NB4 (cell line): ENCODE data around the gene UNC5C.

Experiments
- DNase-seq: peaks from one replicate; pipeline ENCODE4 v3.0.0; 2010; ENCODE audit warnings: low read depth
- H3K4me3 ChIP-seq: one replicate; pipeline ENCODE4 v1.5.1; 2011; ENCODE audit warnings: mild to moderate bottlenecking, low read depth, low read length, moderate library complexity
- CTCF ChIP-seq: IDR thresholded peaks from one replicate; pipeline ENCODE4 v1.5.1; 2012; ENCODE audit warnings: low read depth, low read length
- MAX ChIP-seq: IDR thresholded peaks from 2 replicates; pipeline ENCODE4 v1.6.1; 2011; ENCODE audit warnings: low read depth, low read length
- MYC ChIP-seq: IDR thresholded peaks from 2 replicates; pipeline ENCODE4 v1.6.1; 2011; ENCODE audit warnings: low read depth, low read length
- POLR2A ChIP-seq: IDR thresholded peaks from 2 replicates; pipeline ENCODE4 v1.6.1; 2011; ENCODE audit warnings: mild to moderate bottlenecking; ENCODE audit not compliant: insufficient read length; ENCODE audit errors: extremely low read depth

UNC5C gene

GRCh38 chr4:95548738-95549245, at the start of gene UNC5C:
Gene UNC5C, minus strand, starts transcription at chr4:95548973.
- DNase-seq = peak; percentile 80
- H3K4me3 ChIP-seq = peak within 1 kb of the TSS; percentile 70
- TF ChIP-seq CTCF = no peak
- no peak for TF ChIP-seq MAX
- TF ChIP-seq MYC = peak; percentile 14; the same call in 1 of the 2 replicates
- no peak for TF ChIP-seq POLR2A

- TF ChIP-seq MYC (peak; percentile 65; the same call in 1 of the 2 replicates), CTCF (no peak), POLR2A (no peak), MAX (peak; percentile 50; the same call in 1 of the 2 replicates)
- no peak overlapping the region for H3K4me3 ChIP-seq
- DNase-seq = peak; percentile 78
These were observed 47.9 kb upstream of the UNC5C start for GRCh38 chr4:95596676-95597075.

GRCh38 chr4:95594629-95595028, 45.9 kb upstream of the UNC5C start:
- no peak for DNase-seq
- H3K4me3 ChIP-seq = no peak overlapping the region
- TF ChIP-seq MAX (no peak), CTCF (no peak), MYC (no peak), POLR2A (no peak)

GRCh38 chr4:95594013-95594412, 45.2 kb upstream of the UNC5C start:
- no peak for TF ChIP-seq MAX
- TF ChIP-seq POLR2A = no peak
- no peak for TF ChIP-seq MYC
- TF ChIP-seq CTCF = no peak
- H3K4me3 ChIP-seq = no peak overlapping the region
- DNase-seq = no peak

GRCh38 chr4:95591278-95591677, 42.5 kb upstream of the UNC5C start:
- no peak for DNase-seq
- no peak overlapping the region for H3K4me3 ChIP-seq
- TF ChIP-seq CTCF (no peak), POLR2A (no peak), MYC (no peak), MAX (no peak)

- DNase-seq = no peak
- TF ChIP-seq MAX = no peak
- no peak for TF ChIP-seq MYC
- TF ChIP-seq POLR2A = no peak
- TF ChIP-seq CTCF = no peak
- no peak overlapping the region for H3K4me3 ChIP-seq
These were observed 41.8 kb upstream of the UNC5C start for GRCh38 chr4:95590615-95591014.
